GM23248 (cell line): ENCODE data around the gene NOTCH1. TPM values are rescaled to one million over a fixed set of nuclear protein-coding genes. Genes with fewer than 3 reads are reported as not detected.

Experiments
- DNase-seq: peaks from one replicate; pipeline ENCODE4 v3.0.0-alpha.2; 2015
- H2AFZ ChIP-seq: fragments of 200-600 bp; sonication (generic); 2 replicates; pipeline ENCODE4 v1.6.1; 2016; ENCODE audit warnings: antibody characterized with exemption
- H3F3A ChIP-seq: fragments of 200-600 bp; sonication (generic); 2 replicates; pipeline ENCODE4 v1.6.1; 2016; ENCODE audit warnings: mild to moderate bottlenecking, antibody characterized with exemption, mixed run types; ENCODE audit not compliant: insufficient read depth
- H3K27ac ChIP-seq: fragments of 200-600 bp; sonication (generic); 2 replicates; pipeline ENCODE4 v1.5.1; 2016; ENCODE audit warnings: mild to moderate bottlenecking
- H3K27me3 ChIP-seq: fragments of 200-600 bp; sonication (generic); replicated peaks from 2 replicates; pipeline ENCODE4 v1.6.1; 2016; ENCODE audit warnings: mild to moderate bottlenecking; ENCODE audit not compliant: insufficient read depth
- H3K36me3 ChIP-seq: fragments of 200-600 bp; sonication (generic); 2 replicates; pipeline ENCODE4 v1.6.1; 2016; ENCODE audit warnings: low read depth, mild to moderate bottlenecking
- H3K4me1 ChIP-seq: fragments of 200-600 bp; sonication (generic); 2 replicates; pipeline ENCODE4 v1.6.1; 2016; ENCODE audit warnings: mild to moderate bottlenecking; ENCODE audit not compliant: insufficient read depth
- H3K4me2 ChIP-seq: fragments of 200-600 bp; sonication (generic); one replicate; pipeline ENCODE4 v1.6.1; 2016; ENCODE audit warnings: mild to moderate bottlenecking; ENCODE audit not compliant: unreplicated experiment
- H3K4me3 ChIP-seq: fragments of 200-600 bp; sonication (generic); 2 replicates; pipeline ENCODE4 v1.5.1; 2016; ENCODE audit warnings: mild to moderate bottlenecking
- H3K79me2 ChIP-seq: fragments of 200-600 bp; sonication (generic); 2 replicates; pipeline ENCODE4 v1.6.1; 2016; ENCODE audit warnings: mild to moderate bottlenecking; ENCODE audit not compliant: insufficient read depth
- H3K9ac ChIP-seq: fragments of 200-600 bp; sonication (generic); 2 replicates; pipeline ENCODE4 v1.6.1; 2016; ENCODE audit warnings: mild to moderate bottlenecking
- H3K9me2 ChIP-seq: fragments of 200-600 bp; sonication (generic); 2 replicates; pipeline ENCODE4 v1.6.1; 2016; ENCODE audit warnings: mixed run types, mild to moderate bottlenecking, moderate library complexity; ENCODE audit not compliant: insufficient read depth
- H3K9me3 ChIP-seq: fragments of 200-600 bp; sonication (generic); one replicate; pipeline ENCODE4 v1.6.1; 2017; ENCODE audit warnings: low read depth
- H4K20me1 ChIP-seq: fragments of 200-600 bp; sonication (generic); 2 replicates; pipeline ENCODE4 v1.6.0; 2016; ENCODE audit not compliant: insufficient read depth
- EZH2 ChIP-seq: fragments of 200-600 bp; sonication (generic); IDR thresholded peaks from 2 replicates; pipeline ENCODE4 v1.6.1; 2018; ENCODE audit warnings: antibody characterized with exemption, mild to moderate bottlenecking; ENCODE audit not compliant: insufficient read depth, poor library complexity, severe bottlenecking
- EZH2phosphoT487 ChIP-seq: fragments of 200-600 bp; sonication (generic); IDR thresholded peaks from 2 replicates; pipeline ENCODE4 v1.6.1; 2018; ENCODE audit warnings: antibody characterized with exemption, moderate library complexity, mild to moderate bottlenecking, low read depth; ENCODE audit not compliant: insufficient read depth
- WGBS, 2 experiments: methylation state at CpG; one replicate each; pipeline ENCODE4 v1.1.6; 2015 to 2017; ENCODE audit warnings: low lambda C conversion rate in 2 of 2, low coverage in 1 of 2; ENCODE audit errors: missing lambda C conversion rate in 2 of 2; 5-methylcytosine and 5-hydroxymethylcytosine counted together
- in situ Hi-C: fragments of 300-500 bp; cut with MboI; formaldehyde crosslinking; loops from 2 replicates; pipeline ENCODE4 v1.15.0; 2020
- polyA plus RNA-seq: library from polyadenylated mRNA; unstranded; fragments of >200 nt; fragmentation: Nextera tagmentation; extraction: Ambion mirVana; gene quantifications from 2 replicates; pipeline ENCODE4 v1.2.1, GENCODE V29; 2016
- total RNA-seq: library from RNA; depleted of rRNA; stranded (reverse); fragments of >200 nt; shearing (Covaris generic); gene quantifications from 2 replicates; pipeline ENCODE4 v1.2.3, GENCODE V29; 2014

Gene NOTCH1
- total and polyA plus RNA-seq, 2 experiments from 2014 or later: 1.5 to 5.7 TPM

- WGBS, 2 experiments: 93 to 96% methylated on average over 46 to 64 of the region's 68 CpGs
- no peaks in the 10 kb centered on the region for H3K79me2 ChIP-seq
Observed at GRCh38 chr9:136504512-136505348, 41.1 kb downstream of the NOTCH1 start.

DNA sequence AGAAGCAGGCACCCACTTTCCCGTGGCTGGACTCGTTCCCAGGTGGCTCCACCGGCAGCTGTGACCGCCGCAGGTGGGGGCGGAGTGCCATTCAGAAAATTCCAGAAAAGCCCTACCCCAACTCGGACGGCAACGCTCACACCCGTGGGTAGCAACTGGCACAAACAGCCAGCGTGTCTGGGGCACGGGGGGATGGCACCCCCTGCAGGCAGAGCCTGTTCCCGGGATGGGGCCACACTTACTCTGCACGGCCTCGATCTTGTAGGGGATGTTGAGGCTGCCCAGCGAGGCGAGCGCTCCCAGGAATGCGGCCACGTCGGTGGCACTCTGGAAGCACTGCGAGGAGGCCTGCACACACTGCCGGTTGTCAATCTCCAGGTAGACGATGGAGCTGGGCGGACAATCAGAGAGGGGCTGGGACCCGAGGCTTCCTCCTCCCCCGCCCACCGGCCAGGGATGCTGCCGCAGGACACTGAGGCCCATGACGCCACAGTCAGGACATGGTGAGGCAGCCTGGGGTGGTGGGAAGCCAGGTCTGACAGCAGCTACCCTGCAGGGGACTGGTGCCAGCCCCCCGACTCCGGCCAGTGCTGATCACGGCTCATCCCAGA is 42.8 kb downstream of the NOTCH1 start:
- no peak overlapping the region for H3K27ac ChIP-seq
- no peak overlapping the region for H3K4me3 ChIP-seq
- no peaks in the 10 kb centered on the region for H3K4me1 ChIP-seq
- TF ChIP-seq EZH2phosphoT487 (no peak), EZH2 (no peak)
- in situ Hi-C loops: no loop called here
- no peaks in the 10 kb centered on the region for H3K79me2 ChIP-seq
- no peak overlapping the region for H2AFZ ChIP-seq
- no peaks in the 10 kb centered on the region for H4K20me1 ChIP-seq
- H3K27me3 ChIP-seq: no peaks in the 10 kb centered on the region
- H3K36me3 ChIP-seq: no peaks in the 10 kb centered on the region
- no peak overlapping the region for H3K9ac ChIP-seq
- H3K9me3 ChIP-seq: no peaks in the 10 kb centered on the region
- H3K4me2 ChIP-seq: no peak overlapping the region
- H3K9me2 ChIP-seq: no peaks in the 10 kb centered on the region
- DNase-seq: no peak
- 93 to 94% methylated on average over 32 to 33 of the region's 33 CpGs for WGBS, 2 experiments
- H3F3A ChIP-seq: no peaks in the 10 kb centered on the region

More at GRCh38 chr9:136504512-136505348, 41.1 kb downstream of the NOTCH1 start:
- Histone ChIP-seq H3K4me1 (no peaks in the 10 kb centered on the region), H3K4me2 (no peak overlapping the region), H3F3A (no peaks in the 10 kb centered on the region), H3K9ac (no peak overlapping the region), H3K36me3 (no peaks in the 10 kb centered on the region), H4K20me1 (no peaks in the 10 kb centered on the region), H3K4me3 (no peak overlapping the region), H3K27ac (no peak overlapping the region), H2AFZ (no peak overlapping the region), H3K9me3 (no peaks in the 10 kb centered on the region), H3K27me3 (no peaks in the 10 kb centered on the region), H3K9me2 (no peaks in the 10 kb centered on the region)
- DNase-seq: no peak
- TF ChIP-seq EZH2phosphoT487: no peak
- TF ChIP-seq EZH2: no peak
- in situ Hi-C loops: no loop called here

DNA sequence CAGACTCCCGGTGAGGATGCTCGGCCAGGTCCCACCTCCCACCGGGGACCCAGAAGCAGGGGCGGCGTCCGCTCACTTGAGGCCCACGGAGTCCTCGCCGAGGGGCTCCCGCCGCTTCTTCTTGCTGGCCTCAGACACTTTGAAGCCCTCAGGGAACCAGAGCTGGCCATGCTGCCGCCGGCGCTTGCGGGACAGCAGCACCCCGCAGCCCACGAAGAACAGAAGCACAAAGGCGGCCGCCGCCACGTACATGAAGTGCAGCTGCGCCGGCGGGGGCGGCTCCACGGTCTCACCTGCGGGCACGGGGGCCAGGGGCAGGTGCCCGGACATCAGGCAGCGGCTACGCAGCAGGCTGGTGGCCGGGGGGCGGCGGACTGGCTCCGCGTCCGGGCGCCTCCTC is 43.7 kb downstream of the NOTCH1 start:
- Histone ChIP-seq H3K36me3 (no peaks in the 10 kb centered on the region), H3K9me3 (no peaks in the 10 kb centered on the region), H3F3A (no peaks in the 10 kb centered on the region), H3K27ac (no peak overlapping the region), H3K9ac (no peak overlapping the region), H3K79me2 (no peaks in the 10 kb centered on the region), H3K27me3 (no peaks in the 10 kb centered on the region), H3K9me2 (no peaks in the 10 kb centered on the region), H3K4me1 (no peaks in the 10 kb centered on the region), H2AFZ (no peak overlapping the region), H3K4me2 (no peak overlapping the region), H4K20me1 (no peaks in the 10 kb centered on the region), H3K4me3 (no peak overlapping the region)
- TF ChIP-seq EZH2phosphoT487: no peak
- TF ChIP-seq EZH2: no peak
- 94 to 97% methylated on average over 19 to 38 of the region's 38 CpGs for WGBS, 2 experiments
- no peak for DNase-seq
- in situ Hi-C loops: no loop called here

- Histone ChIP-seq H3K9me2 (no peaks in the 10 kb centered on the region), H2AFZ (no peak overlapping the region), H3K4me1 (no peaks in the 10 kb centered on the region), H3K9me3 (no peaks in the 10 kb centered on the region), H3K27me3 (no peaks in the 10 kb centered on the region), H3K9ac (no peak overlapping the region), H3K36me3 (no peaks in the 10 kb centered on the region), H4K20me1 (no peaks in the 10 kb centered on the region), H3K4me3 (no peak overlapping the region), H3K4me2 (no peak overlapping the region), H3K27ac (no peak overlapping the region), H3F3A (no peaks in the 10 kb centered on the region), H3K79me2 (no peaks in the 10 kb centered on the region)
- DNase-seq: no peak
- in situ Hi-C loops: no loop called here
- no peak for TF ChIP-seq EZH2phosphoT487
- no peak for TF ChIP-seq EZH2
- 94 to 97% methylated on average over 19 to 23 of the region's 23 CpGs for WGBS, 2 experiments
Observed at GRCh38 chr9:136501686-136502085, 44.2 kb downstream of the NOTCH1 start.
